ENCODE measurements around the gene CD164L2. TPM values are rescaled to one million over a fixed set of nuclear protein-coding genes. Genes with fewer than 3 reads are reported as not detected.
A peak's percentile ranks its signal among the peaks of the same experiment; 100 is the strongest.

Gene CD164L2
- polyA plus RNA-seq, 3 donors = not detected

DNA sequence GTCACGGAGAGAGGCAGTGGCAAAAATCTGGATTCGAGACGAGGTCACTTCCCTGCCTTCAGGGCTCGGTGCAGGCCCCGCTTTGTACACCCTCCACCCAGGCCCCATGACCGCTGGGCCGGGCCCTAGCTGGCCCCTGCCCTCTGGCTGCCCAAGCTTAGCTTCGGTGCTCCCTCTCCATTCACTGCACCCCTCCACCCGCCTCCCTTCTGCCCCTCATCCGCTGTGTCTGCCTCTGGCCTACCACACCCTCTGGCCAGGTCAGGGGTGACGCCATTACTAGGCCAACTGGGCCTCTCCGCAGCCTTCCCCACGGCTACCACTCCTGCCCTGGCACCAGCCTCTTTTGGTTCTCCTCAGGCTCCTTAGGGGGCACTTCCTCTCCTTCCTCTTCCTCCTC, 528 bp upstream of the CD164L2 start:
- Histone ChIP-seq H3K4me1 (ENCODE audit: control insufficient read depth in 1 of 2, insufficient read depth in 2 of 2, low read length in 2 of 2) (peaks cover 0 to 6% of the 10 kb centered on the region in 2 donors), H3K9ac (ENCODE audit: insufficient read depth, low read length, poor library complexity, severe bottlenecking) (no peak overlapping the region), H3K4me2 (replicated peaks; ENCODE audit: extremely low read depth, low read length, poor library complexity, severe bottlenecking) (no peak overlapping the region), H3K36me3 (replicated peaks in 1 of 2; ENCODE audit: control insufficient read depth in 1 of 2, insufficient read depth in 2 of 2, low read length in 2 of 2) (no peaks in the 10 kb centered on the region), H3K27me3 (ENCODE audit: control insufficient read depth in 2 of 2, insufficient read depth in 2 of 2, low read length in 2 of 2) (peaks cover 0 to 8% of the 10 kb centered on the region in 2 donors), H3K4me3 (replicated peaks in 1 of 3; ENCODE audit: low read depth in 2 of 3, low read length in 3 of 3) (no peak overlapping the region), H2AFZ (ENCODE audit: insufficient read depth, low read depth, low read length, poor library complexity, severe bottlenecking) (no peak overlapping the region), H4K20me1 (ENCODE audit: insufficient read depth, low read length) (no peaks in the 10 kb centered on the region), H3K79me2 (ENCODE audit: insufficient read depth, low read length) (no peaks in the 10 kb centered on the region), H3K27ac (ENCODE audit: low read depth in 1 of 2, low read length in 2 of 2) (no peak overlapping the region), H3K9me3 (replicated peaks in 1 of 2; ENCODE audit: control insufficient read depth in 1 of 2, insufficient read depth in 1 of 2, low read length in 2 of 2) (no peaks in the 10 kb centered on the region)
- Mint-ChIP-seq H3K4me1 (peaks cover 6% of the 10 kb centered on the region), H3K4me3 (peak overlapping the region in 1 of 2 donors; percentile 57), H3K27ac (peak overlapping the region in 1 of 7 donors; percentile 24), H3K9me3 (no peaks in the 10 kb centered on the region), H3K36me3 (no peaks in the 10 kb centered on the region), H3K27me3 (ENCODE audit: low read depth in 3 of 3) (peaks cover 16 to 23% (median 18%) of the 10 kb centered on the region in 3 donors)
- intact Hi-C loops (cut with micrococcal nuclease) = no loop called here
- TF ChIP-seq CTCF (IDR thresholded peaks at IDR 0.05) = no peak
- 91% methylated on average over 13 of the region's 13 CpGs for whole genome bisulfite sequencing (ENCODE audit: insufficient coverage)
- no peak for DNase-seq

DNA sequence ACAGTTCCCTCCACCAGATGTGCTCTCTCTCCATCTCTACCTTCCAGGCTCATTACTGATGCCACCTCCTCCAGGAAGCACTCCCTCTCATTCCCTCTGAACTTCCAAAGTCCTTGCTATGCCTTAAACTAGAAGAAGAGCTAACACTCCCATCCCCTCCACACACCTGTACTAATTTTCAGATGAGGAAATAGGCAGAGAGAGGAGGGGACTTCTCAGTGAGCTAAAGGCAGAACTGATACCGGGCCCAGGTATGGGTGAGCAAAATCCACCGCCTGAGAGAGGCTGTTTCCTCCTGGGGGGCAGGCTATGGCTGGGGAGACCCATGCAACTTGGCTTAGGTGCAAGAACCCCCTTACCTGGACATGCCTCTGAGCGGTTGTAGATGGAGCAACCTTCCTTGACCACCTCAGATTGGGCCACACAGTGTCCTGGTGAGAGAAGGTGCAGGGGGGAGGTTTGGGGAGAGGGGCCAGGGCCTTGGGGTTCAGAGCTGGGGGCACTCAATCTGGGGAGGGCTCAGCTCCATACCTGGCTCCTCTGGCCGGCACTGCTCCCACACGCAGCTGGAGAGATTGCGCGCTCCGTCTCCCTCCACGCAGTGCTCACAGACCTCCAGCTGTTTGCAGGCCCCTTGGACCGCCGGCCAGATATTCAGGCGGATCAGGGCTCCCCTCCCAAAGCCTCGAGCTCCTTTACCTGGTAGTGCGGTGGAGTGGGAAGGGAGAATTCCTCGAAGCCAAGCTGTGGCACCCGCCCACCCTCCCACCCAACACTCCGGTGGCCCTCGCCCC, 967 bp downstream of the CD164L2 start:
- Histone ChIP-seq H3K27me3 (ENCODE audit: control insufficient read depth in 2 of 2, insufficient read depth in 2 of 2, low read length in 2 of 2) (peaks cover 0 to 8% of the 10 kb centered on the region in 2 donors), H2AFZ (ENCODE audit: insufficient read depth, low read depth, low read length, poor library complexity, severe bottlenecking) (no peak overlapping the region), H3K79me2 (ENCODE audit: insufficient read depth, low read length) (no peaks in the 10 kb centered on the region), H3K36me3 (replicated peaks in 1 of 2; ENCODE audit: control insufficient read depth in 1 of 2, insufficient read depth in 2 of 2, low read length in 2 of 2) (no peaks in the 10 kb centered on the region), H3K9ac (ENCODE audit: insufficient read depth, low read length, poor library complexity, severe bottlenecking) (no peak overlapping the region), H3K4me1 (ENCODE audit: control insufficient read depth in 1 of 2, insufficient read depth in 2 of 2, low read length in 2 of 2) (peaks cover 0 to 6% of the 10 kb centered on the region in 2 donors), H3K4me2 (replicated peaks; ENCODE audit: extremely low read depth, low read length, poor library complexity, severe bottlenecking) (no peak overlapping the region), H4K20me1 (ENCODE audit: insufficient read depth, low read length) (no peaks in the 10 kb centered on the region), H3K27ac (ENCODE audit: low read depth in 1 of 2, low read length in 2 of 2) (no peak overlapping the region), H3K4me3 (replicated peaks in 1 of 3; ENCODE audit: low read depth in 2 of 3, low read length in 3 of 3) (no peak overlapping the region), H3K9me3 (replicated peaks in 1 of 2; ENCODE audit: control insufficient read depth in 1 of 2, insufficient read depth in 1 of 2, low read length in 2 of 2) (no peaks in the 10 kb centered on the region)
- DNase-seq = no peak
- TF ChIP-seq CTCF (IDR thresholded peaks at IDR 0.05) = no peak
- 71% methylated on average over 8 of the region's 18 CpGs for WGBS (ENCODE audit: insufficient coverage)
- no peak overlapping the region for H3K27ac Mint-ChIP-seq
- no peaks in the 10 kb centered on the region for H3K9me3 Mint-ChIP-seq
- intact Hi-C loops (cut with micrococcal nuclease) = no loop called here
- H3K4me1 Mint-ChIP-seq = peaks cover 9% of the 10 kb centered on the region
- no peaks in the 10 kb centered on the region for H3K36me3 Mint-ChIP-seq
- no peak overlapping the region for H3K4me3 Mint-ChIP-seq
- H3K27me3 Mint-ChIP-seq (ENCODE audit: low read depth in 3 of 3) = peaks cover 16 to 22% (median 17%) of the 10 kb centered on the region in 3 donors

All from CD14-positive monocyte (primary cell).